Limb (tissue), 2 donors: Measurements from ENCODE around the gene BICDL1.

Experiments
- DNase-seq, 2 donors: peaks; one replicate each; pipeline ENCODE4 v3.0.0-alpha.2; 2016; ENCODE audit errors: extremely low spot score in 2 of 2

Gene BICDL1

GRCh38 chr12:120055231-120056000, 66.4 kb downstream of the BICDL1 start:
- DNase-seq, result no peak

GRCh38 chr12:120056739-120057138, 67.7 kb downstream of the BICDL1 start:
- no peak for DNase-seq

DNA sequence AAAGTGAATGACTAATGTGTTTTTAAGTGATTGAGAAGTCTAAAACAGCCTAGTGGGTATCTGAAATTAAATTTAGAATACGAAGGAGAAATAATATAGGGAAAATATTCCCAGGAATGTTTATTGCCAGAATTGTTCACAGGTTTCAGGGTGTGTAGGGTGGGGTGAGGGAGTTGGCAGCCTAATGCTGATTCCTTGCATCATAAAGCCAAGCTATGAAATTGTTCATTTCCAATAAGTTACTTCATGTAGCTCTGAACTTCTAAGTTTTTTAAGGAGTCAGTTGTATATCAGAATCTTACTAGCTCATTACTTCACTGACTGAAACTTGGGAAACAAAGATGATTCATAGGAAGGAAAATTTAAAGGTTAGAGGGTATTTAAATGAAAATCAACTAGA, 71.2 kb downstream of the BICDL1 start:
- no peak for DNase-seq

- DNase-seq, result no peak
These were observed 71.7 kb downstream of the BICDL1 start for GRCh38 chr12:120060717-120061116.

GRCh38 chr12:120061575-120062214, 72.7 kb downstream of the BICDL1 start:
- no peak for DNase-seq

DNA sequence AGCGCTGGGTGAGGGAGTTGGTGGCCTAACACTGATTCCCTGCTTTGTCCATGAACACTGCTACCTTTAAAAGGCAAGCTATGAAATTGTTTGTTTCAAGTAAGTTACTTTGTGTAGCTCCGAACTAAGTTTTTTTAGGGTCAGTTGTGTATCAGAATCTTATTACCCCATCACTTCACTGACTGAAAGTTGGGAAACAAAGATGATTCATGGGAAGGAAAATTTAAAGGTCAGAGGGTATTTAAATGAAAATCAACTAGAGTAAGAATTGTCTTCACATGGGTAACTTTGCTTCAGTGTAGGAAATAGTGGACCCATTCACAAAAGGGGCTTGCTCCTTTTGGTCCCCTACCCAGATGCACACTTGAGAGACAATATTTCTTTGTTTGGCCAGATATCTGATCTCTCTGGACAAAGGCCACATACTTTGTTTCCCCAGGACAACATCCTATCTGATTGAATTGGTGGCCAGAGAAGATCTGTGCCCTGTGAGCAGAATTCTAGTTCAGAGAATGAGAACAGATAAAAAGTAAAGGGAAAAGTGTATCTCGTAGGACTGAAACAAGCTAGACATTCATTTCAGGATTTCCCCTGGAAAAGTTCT, 74.0 kb downstream of the BICDL1 start:
- DNase-seq, result no peak

DNA sequence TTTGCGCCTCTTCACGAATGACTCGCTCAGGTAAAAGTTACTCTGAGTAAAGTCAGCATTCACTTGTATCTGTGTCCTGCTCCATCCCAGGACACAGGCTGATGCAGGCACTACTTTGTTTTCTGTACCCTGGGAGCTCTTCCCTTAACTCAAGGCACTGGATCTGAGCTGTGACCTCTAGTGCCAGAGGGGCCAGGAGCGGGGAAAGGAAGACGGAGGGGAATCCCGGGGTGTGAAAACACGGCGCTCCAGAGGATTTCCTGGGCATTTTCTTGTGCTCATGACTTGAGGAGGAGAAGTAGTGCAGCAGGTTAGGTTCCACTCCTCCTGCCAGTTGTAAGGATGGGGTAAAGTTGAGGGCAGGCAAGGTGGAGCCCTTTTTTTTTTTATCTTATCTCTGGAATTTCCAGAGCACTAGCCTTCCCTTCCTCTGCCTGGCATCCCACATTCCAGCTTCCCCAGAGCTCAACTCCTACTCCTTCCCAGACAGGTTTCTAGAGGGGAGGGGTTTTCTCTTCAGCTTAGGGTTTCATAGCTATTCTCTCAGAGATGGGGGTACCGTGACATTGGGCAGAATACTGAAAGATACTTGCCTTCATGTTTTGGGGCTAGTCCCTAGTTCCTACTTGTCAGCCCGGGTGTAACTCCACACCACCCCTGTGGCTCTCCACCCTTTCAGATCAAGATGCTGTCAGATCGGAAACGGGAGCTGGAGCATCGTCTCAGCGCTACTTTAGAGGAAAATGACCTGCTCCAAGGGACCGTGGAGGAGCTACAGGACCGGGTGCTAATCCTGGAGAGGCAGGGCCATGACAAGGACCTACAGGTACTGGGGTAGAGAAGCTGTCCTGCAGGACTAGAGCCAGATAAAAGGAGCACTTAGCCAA, 75.3 kb downstream of the BICDL1 start:
- DNase-seq, result no peak

DNA sequence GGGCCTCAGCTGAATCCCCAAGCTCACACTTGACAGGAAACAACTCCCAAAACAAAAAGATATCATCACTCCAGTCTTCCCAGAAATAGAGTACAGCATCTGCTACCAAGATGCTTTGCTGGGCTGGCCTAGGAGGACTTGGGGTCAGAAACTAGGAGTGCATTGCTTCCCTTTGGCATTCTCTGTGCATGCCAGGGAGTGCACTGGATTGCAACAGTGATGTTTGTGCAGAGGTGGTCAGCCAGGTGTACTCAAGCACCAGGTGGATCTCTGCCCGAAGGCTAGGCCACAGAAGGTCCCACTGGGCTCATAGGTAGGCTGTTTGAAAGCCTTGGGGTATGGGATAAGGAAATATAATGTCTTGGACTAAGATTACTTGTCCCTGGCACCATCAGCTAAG, 76.4 kb downstream of the BICDL1 start:
- no peak for DNase-seq

GRCh38 chr12:120066341-120066740, 77.3 kb downstream of the BICDL1 start:
- no peak for DNase-seq

GRCh38 chr12:120067084-120067869, 78.2 kb downstream of the BICDL1 start:
- no peak for DNase-seq

GRCh38 chr12:120067901-120068300, 78.9 kb downstream of the BICDL1 start:
- no peak for DNase-seq

DNA sequence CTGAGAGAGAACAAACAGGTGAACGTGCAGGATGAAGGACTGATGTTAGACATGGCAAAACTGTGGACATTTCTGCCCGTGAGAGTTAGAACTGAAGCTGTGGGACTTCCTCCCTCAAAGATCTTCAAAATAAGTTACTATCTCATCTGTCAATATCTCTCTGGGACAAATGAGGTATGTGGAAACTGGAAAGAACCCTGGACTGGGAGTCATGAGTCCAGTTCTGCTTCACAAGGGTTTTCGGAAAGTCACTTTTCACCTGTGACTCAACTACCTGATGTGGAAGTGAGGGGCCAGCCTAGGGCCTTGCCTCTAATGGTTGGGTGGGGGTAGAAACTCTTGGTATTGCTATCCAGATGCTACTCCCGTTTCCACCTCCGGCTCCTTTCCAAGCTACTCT, 80.2 kb downstream of the BICDL1 start:
- DNase-seq, result no peak

GRCh38 chr12:120071493-120072020, 82.5 kb downstream of the BICDL1 start:
- DNase-seq, result no peak

- DNase-seq, result no peak
These were observed 83.6 kb downstream of the BICDL1 start for GRCh38 chr12:120072472-120073249.

- no peak for DNase-seq
These were observed 86.1 kb downstream of the BICDL1 start for GRCh38 chr12:120075034-120075616.

GRCh38 chr12:120076651-120077050, 87.6 kb downstream of the BICDL1 start:
- DNase-seq, result no peak

- no peak for DNase-seq
These were observed 88.2 kb downstream of the BICDL1 start for GRCh38 chr12:120077260-120077659.

DNA sequence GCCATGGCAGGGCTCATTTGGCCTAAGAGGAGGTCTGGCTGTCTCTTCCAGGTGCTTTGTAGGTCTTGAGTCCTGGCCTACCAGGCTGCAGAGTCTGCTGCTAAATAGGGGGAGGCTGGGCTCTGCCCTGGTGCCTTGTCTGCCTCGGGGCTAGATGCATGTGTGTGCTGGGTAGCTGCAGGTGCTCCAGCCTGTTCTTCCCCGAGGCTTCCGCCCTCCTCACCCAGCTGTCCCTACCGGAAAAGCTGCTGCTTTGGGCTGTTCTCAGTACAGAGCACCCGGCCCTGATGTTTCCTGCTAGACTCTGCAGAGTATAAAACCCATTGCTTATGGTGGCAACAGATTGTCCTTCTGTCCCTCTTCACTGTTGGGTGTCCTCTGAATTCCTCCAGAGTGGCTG, 89.8 kb downstream of the BICDL1 start:
- DNase-seq, result no peak
